Putamen (tissue), 1 donor: Measurements from ENCODE around the gene ZSWIM1.
"Not testable (repeated sequence)": the region's sequence is repeated elsewhere in the genome, so short reads cannot be mapped to it uniquely, and the experiment has no call there.

Experiments
- DNase-seq: peaks from one replicate; pipeline ENCODE4 v3.0.0-alpha.2; 2016; ENCODE audit warnings: low spot score

ZSWIM1 gene

DNA sequence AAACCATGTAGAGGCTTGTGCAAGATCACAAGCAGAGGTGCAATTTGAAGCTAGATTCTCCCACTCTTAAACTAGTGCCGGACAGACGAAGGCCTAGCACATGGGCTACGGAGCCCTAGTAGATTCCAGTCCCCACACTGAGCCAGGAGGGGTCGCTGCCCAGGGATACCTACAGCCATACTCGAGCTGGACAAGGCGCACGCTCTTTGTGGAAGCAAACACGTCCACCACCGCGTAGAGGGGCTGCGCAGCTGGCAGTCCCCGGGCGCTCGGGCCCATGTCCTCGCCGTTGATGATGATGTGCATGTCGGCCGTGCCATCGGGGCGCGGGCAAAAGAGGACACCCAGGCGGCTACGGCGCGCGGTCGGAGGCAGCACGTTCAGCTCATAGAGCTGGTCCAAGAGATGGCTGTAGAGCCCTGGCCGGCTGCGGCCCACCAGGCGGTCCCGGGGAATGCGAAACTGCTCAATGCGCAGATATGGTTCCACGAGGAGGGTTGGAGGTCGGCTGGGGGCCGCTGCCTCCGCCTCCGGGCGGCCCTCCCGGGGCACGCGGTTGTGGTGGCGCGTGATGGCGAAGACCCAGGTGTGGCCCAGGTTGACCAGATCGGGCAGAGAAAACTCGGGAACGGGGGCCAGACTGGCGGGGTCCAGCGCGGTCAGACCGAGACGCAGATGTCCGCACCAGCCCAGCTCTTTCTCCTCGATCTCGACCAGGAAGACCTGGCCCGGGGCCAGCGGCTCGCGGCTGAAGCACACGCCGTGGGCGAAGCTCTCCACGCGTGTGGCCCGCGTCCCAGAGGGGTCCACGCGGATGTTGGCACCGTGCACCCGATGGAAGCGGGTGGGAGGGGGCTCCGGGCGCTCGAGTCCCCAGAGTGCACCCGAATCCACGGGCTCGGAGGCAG lies 9.3 kb downstream of the ZSWIM1 start:
- peak; percentile 42 for DNase-seq

DNA sequence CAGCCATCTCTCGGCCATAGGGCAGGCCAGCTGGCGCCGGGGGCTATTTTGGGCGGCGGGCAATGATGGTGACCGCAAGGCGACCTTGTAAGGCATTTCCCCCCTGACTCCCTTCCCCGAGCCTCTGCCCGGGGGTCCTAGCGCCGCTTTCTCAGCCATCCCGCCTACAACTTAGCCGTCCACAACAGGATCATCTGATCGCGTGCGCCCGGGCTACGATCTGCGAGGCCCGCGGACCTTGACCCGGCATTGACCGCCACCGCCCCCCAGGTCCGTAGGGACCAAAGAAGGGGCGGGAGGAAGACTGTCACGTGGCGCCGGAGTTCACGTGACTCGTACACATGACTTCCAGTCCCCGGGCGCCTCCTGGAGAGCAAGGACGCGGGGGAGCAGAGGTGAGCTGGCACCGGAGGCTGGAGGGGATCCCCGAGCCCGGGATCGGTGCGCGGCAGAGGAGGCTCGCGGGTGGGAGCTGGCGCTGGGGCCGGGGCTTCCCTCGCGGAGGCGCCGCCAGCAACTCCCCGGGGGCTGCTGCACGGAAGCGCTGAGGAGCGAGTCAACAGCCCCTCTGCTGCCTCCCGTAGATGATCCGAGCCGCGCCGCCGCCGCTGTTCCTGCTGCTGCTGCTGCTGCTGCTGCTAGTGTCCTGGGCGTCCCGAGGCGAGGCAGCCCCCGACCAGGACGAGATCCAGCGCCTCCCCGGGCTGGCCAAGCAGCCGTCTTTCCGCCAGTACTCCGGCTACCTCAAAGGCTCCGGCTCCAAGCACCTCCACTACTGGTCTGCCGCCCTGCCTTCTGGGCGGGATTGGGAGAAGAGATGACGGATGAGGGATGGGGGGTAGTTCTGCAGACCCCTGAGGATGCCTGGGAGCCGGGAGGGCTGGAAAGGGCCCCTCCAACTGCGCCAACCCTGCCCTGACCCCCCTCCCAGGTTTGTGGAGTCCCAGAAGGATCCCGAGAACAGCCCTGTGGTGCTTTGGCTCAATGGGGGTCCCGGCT lies 10.3 kb downstream of the ZSWIM1 start, which contains the start of the genes CTSA and NEURL2:
TSS of gene CTSA (plus strand) at position 351 of the 999 bp plus-strand sequence. CDS start at position 585, 234 bp downstream.
TSS of gene NEURL2 (minus strand) at position 224 of the 999 bp plus-strand sequence. CDS start at position 7, 217 bp downstream.
- DNase-seq: peak; percentile 90

DNA sequence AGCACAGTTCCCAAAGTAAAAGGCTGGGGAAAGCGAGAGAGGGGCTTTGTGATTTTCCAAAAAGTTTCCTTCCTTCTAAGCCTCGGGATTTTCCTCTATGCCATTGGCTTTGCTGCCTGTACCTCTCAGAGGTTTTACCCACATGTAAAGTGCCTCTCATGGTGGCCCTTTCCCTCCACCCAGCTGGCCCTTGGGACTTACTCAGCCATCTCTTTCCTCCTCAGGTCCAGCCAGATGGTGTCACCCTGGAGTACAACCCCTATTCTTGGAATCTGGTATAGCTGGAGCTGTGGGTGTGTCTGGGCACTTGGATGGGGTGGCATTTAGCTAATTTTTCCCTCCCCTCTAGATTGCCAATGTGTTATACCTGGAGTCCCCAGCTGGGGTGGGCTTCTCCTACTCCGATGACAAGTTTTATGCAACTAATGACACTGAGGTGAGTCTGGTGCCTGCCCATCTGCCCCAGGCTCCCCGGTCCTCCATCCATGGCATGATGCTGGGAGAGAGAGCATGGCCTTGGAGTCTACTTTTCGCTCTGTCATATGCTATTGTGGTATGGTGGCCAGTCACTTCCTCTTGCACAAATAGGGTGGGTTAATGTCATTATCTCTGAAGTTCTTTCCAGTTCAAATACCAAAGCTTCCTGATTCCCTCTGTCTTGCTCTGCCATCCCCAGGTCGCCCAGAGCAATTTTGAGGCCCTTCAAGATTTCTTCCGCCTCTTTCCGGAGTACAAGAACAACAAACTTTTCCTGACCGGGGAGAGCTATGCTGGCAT lies 11.2 kb downstream of the ZSWIM1 start:
- no peak for DNase-seq

DNA sequence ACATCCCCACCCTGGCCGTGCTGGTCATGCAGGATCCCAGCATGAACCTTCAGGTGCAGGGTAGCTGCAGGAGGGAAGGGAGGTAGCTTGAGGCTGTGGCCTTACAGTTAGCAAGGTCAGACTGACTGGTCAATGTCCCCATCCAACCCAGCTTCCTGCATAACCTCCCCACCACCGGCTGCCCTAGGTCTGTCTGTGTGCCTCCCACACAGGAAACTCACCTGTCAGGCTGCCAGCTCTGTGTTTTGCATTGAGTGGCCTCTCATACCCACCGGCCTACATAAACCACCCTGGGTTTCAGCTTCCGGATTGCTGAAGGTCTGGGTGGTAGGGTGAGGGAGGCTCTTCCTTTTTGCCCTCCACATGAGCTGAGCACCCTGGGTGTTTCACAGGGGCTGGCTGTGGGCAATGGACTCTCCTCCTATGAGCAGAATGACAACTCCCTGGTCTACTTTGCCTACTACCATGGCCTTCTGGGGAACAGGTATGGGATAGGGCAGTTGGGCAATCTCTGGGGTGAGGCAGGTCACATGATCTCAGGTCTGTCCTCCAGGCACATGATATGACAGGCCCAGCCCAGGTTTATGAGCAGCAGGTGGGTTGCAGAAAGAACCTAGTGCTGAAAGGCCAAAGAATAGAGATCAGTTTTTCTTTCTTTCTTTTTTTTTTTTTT lies 11.9 kb downstream of the ZSWIM1 start:
- no peak for DNase-seq

DNA sequence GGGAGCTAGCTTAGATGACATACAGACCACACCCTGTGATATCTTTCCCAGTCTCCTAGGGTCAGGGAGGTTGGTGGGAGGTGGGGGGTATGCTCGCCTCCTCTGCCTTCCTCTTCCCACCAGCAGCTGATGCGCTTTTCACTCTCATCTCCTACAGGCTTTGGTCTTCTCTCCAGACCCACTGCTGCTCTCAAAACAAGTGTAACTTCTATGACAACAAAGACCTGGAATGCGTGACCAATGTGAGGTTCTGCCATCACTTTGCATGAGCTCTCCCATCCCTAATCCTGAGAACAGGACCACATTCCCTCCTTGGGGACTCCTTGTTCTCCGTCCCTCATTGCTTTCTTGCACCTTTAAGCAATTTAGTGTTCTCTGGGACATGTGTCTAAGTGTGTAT lies 12.8 kb downstream of the ZSWIM1 start:
- no peak for DNase-seq

DNA sequence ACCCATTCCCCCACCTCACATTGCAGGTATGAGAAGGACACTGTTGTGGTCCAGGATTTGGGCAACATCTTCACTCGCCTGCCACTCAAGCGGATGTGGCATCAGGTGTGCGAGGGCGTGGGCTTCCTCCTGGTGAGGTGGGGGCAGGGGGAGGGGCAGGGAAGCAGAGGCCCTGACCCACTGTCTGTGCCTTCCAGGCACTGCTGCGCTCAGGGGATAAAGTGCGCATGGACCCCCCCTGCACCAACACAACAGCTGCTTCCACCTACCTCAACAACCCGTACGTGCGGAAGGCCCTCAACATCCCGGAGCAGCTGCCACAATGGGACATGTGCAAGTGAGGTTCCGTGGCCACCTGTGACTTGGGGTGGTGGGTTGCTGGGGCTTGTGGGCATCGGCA lies 13.8 kb downstream of the ZSWIM1 start:
- DNase-seq: no peak

DNA sequence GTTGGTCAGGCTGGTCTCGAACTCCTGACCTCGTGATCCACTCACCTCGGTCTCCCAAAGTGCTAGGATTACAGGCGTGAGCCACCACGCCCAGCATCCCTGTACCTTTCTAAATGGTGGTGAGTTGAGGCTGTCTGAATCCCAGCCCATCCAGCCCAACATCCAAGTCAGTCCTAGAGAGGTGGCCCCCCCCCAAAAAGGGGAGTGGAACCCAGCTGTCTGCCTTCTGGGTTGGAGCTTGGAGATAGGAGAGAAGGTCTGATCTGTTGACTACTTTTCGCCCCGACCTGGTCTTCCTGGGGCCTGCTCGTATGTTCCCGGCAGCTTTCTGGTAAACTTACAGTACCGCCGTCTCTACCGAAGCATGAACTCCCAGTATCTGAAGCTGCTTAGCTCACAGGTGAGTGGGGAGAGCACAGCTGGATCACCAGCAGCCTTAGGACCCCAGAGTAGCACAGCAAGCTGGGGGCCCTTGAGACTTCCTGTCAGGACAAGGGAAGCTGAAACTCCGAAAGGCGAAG lies 15.7 kb downstream of the ZSWIM1 start:
- DNase-seq: no peak

DNA sequence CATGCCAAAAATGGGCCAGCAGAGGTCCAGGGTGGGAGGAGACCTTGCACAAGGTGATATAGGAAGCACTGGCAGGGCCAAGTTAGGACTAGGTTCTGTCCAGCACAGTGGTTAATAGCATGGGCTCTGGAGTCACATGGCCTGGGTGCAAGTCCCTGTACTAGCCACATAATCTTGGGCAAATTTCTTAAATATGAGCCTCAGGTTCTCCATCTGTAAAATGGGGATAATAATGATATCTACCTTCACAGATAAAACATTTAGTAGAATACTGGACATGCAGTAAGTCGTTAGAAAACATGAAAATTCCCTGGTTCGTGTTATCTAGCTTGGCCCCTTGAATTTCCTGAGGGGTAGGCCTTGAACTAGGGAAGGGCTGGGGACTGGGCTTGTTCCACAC lies 16.3 kb downstream of the ZSWIM1 start:
- no peak for DNase-seq

DNA sequence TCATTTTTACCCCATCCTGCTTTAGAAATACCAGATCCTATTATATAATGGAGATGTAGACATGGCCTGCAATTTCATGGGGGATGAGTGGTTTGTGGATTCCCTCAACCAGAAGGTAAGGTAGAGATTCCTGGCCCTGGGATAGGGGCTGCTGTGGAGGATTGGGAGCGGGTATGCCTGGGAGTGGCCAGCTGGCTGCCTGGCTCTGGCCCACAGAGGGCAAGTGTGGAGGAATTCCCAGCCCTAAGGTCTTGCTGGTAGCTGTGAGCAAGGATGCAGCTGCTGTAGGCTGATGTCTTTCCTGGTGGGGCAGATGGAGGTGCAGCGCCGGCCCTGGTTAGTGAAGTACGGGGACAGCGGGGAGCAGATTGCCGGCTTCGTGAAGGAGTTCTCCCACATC lies 16.7 kb downstream of the ZSWIM1 start:
- DNase-seq: no peak

DNA sequence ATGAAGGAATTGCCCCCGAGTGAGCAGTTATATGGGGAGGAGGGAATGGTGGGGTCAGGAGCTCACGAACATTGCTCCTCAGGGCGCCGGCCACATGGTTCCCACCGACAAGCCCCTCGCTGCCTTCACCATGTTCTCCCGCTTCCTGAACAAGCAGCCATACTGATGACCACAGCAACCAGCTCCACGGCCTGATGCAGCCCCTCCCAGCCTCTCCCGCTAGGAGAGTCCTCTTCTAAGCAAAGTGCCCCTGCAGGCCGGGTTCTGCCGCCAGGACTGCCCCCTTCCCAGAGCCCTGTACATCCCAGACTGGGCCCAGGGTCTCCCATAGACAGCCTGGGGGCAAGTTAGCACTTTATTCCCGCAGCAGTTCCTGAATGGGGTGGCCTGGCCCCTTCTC lies 17.3 kb downstream of the ZSWIM1 start:
- DNase-seq: no peak

DNA sequence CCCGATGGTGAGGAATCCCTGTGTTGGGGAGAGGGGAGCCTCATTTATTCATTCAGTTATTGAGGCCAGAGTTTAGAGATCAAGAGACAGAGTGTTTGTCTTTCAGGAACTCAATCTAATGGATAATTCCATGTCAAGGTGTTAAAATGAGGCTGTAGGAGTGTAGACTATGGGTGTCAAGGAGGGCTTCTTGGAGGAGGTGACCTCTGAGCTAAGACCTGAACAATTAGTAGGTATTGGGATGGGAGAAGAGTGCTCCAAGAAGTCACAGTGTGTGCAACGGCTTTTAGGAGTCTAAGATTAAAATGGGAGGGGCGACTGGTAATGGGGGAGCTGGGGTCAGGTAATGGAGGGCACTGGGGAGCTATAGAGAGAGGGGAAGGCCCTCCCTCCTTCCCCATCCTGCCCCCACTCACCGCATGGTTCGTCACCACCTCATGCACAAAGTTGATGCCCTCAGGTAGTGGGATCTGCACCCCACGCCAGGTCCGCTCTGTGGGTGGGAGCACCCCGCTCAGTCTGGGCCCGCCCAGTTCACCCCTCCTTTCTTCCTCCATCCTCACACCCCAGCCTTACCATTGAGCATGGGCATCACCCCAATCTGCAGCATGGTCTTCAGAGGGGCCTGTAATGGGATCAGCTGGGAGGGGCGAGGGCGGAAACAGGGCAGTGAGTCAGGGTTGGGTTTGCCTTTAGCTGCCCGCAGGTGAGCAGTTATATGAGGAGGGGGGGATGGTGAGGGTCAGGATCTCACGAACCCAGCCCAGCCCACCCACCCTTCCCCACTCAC lies 18.2 kb downstream of the ZSWIM1 start:
- no peak for DNase-seq

DNA sequence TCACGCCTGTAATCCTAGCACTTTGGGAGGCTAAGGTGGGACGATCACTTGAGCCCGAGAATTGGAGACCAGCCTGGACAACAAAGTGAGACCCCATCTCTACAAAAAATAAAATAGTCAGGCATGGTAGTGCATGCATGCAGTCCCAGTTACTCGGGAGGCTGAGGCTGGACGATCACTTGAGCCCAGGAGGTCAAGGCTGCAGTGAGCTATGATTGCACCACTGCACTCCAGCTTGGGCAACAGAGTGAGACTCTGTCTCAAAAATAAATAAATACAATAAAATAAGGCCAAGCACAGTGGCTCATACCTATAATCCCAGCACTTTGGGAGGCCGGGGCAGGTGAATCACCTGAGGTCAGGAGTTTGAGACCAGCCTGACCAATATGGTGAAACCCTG lies 20.3 kb downstream of the ZSWIM1 start:
- not testable (repeated sequence) for DNase-seq

DNA sequence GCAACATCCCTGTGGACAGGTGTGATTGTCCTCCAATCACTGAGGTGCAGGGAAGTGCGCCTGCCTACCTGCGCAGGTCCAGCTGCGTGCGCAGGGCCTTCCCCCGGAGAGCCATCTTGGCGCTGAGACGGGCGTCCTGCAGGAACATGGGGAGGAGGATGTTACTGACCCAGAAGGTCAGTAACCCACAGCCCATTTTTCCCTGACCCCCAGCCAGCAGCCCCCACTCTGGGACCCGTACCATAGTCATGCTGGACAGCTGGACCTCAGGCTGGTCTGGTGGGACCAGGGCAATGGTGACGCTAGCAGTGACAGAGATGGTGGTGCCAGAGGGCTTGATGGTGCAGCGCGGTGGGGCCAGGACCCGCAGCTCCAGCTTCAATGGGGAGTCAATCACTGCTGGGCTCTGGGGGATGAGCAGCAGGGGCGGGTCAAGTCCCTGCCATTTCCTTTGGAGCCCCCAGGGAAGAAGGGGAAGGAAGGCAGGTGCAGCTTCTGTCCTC lies 21.2 kb downstream of the ZSWIM1 start:
- no peak for DNase-seq

DNA sequence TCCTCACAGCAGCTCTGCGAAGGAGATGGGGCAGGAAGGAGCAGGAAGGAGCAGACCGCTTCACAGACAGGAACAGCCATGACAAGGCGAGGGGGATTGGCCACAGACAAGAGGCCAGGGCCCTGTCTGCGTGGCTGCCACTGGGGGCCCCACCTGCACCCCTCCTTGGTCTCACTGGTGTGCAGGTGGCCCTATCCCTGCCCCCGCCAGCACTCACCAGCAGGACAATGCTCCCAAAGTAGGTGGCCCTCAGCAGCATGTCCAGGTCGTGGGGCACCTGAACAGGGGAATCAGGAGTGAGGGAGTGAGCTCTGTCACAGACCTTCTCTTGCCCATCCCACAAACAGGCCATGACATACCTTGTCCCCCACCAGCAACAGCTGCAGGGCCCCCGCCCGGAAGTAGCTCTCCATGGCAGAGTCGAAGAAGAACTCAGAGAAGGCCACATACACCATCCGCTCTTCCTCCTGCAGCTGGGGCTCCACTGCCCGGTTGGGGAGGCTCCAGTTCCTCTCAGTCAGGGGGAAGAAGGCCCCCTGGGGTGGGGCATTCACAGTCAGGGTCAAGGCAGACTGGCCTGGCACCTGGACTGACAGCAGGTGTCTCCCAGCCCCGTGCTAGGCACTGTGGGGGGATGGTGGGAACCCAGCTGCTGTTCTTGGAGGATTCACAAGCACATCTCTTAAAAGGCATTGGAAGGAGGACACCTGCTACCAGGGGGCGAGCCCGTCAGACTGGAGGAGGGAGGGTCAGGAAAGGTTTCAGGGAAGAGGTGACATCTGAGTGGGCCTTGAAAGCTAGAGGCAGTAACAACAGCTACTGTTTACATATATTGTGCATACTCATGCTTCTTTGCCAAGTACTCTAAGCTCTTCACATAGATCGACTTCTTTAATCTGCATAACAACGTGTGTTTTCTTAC lies 23.8 kb downstream of the ZSWIM1 start:
- no peak for DNase-seq

DNA sequence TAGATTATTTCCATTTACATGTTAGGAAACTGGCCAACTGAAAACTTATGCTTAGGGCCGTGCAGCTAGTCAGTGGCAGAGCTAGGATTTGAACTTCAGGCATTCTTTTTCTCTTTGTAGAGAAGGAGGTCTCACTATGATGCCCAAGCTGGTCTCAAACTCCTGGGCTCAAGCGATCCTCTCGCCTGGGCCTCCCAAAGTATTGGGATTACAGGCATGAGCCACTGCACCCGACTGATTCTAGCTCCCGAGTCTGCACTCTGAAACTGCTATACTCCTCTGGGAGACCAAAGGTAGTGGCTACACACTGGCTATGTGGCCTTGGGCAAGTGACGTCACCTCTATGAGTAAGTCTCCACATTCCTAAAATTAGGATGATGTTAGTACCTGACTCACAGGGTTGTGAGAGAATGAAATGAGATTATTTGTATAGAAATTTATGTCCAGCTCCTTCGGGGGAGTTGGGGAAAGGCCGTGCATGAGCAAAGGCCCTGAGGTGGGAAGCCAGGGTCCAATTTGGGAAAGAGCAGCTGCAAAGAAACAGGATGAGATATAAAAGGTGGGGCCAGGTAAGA lies 24.6 kb downstream of the ZSWIM1 start:
- DNase-seq: no peak

DNA sequence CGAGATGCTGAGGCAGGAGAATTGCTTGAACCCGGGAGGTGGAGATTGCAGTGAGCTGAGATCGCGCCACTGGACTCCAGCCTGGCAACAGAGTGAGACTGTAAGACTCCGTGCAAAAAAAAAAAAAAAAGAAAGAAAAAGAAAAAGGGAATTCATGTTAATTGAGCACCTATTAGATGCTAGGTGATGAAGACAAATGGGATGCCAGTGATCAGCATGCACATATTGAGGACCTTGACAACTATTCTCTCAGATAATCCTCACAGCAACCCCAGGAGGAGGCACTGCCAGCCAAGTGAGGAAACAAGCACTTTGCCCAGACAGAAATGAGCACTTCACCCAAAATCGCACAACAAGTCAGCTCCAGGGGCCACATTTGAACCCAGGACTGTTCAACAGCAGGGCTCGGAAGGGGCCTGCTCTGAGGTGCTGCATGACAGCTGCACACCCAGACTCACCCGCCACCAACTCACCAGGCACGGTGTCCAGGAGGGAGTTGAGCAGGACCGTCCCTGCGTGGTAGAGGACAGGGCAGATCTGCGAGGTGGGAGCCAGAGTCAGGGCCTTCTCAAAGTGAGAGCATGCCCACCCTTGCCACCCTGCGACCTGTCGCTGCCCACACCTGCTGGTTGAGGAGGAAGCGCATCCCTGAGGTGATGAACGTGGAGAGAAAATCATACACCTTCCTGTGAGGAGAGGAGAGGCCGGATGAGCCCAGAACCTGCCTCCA lies 26.4 kb downstream of the ZSWIM1 start:
- no peak for DNase-seq

DNA sequence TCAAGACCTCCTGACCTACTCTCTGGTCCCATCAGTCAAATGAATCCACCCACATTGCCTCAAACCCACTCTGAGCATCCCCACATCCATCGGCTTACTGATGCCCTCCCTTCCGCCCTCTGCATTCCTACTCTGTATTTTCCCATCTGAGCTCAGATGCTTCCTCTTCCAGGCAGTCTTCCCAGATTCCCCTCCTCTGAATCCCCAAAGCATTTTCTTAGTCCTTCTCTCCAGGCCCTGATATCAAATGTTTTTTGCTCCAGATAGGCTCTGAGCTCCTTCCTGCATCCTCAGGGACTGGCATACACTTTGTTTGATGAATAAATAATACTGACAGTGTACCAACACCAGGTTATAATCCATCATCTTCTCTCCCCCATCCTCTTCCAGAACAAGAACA lies 27.1 kb downstream of the ZSWIM1 start:
- no peak for DNase-seq

DNA sequence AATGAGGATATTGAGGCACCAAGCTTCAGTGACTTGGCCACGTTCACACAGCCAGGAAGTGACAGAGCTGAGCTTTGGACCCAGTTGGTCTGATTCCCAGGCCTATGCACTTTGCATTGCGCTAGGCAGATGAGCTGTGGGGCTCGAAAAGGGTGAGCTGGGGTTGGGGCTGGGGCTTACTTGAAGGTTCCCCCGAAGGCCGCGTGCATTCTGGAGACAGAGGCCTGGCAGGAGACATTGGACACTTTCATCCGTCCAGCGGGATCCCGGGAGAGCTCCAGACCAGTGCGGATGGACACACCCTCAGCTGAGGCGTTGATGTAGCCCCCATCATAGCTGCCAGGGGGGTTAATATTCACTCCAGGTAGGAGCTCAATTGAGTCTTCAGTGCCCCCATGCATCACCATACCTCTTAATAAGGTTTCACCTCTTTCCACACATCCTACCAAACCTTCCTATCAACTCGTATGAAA lies 28.3 kb downstream of the ZSWIM1 start:
- no peak for DNase-seq
